OCI-LY1 (cell line): ENCODE measurements around the gene GABRG3.

Source experiments
- H2AFZ ChIP-seq: fragments of 200-600 bp; sonication (generic), shearing (Covaris generic); 2 replicates; pipeline ENCODE4 v1.6.0; 2014; ENCODE audit warnings: antibody characterized with exemption, mild to moderate bottlenecking, low read length
- H3F3A ChIP-seq: fragments of 200-600 bp; sonication (generic), shearing (Covaris generic); 2 replicates; pipeline ENCODE4 v1.6.0; 2014; ENCODE audit warnings: mild to moderate bottlenecking, antibody characterized with exemption, low read length, moderate library complexity; ENCODE audit not compliant: insufficient read depth
- H3K27ac ChIP-seq: fragments of 200-600 bp; sonication (generic); 2 replicates; pipeline ENCODE4 v1.5.1; 2014; ENCODE audit warnings: low read length, mixed run types, mild to moderate bottlenecking, low read depth; ENCODE audit not compliant: poor library complexity, severe bottlenecking
- H3K27me3 ChIP-seq: fragments of 200-600 bp; sonication (generic); 2 replicates; pipeline ENCODE4 v1.6.0; 2014; ENCODE audit warnings: antibody characterized with exemption, mild to moderate bottlenecking, low read length, moderate library complexity; ENCODE audit not compliant: insufficient read depth
- H3K36me3 ChIP-seq: fragments of 200-600 bp; sonication (generic); 2 replicates; pipeline ENCODE4 v1.6.1; 2014; ENCODE audit warnings: mild to moderate bottlenecking, antibody characterized with exemption, low read length, moderate library complexity, mixed read lengths; ENCODE audit not compliant: insufficient read depth
- H3K4me1 ChIP-seq: fragments of 200-600 bp; sonication (generic); 2 replicates; pipeline ENCODE4 v1.5.1; 2014; ENCODE audit warnings: mild to moderate bottlenecking, low read length, moderate library complexity; ENCODE audit not compliant: insufficient read depth, severe bottlenecking
- H3K4me2 ChIP-seq: fragments of 200-600 bp; sonication (generic), shearing (Covaris generic); 2 replicates; pipeline ENCODE4 v1.6.1; 2014; ENCODE audit warnings: low read length
- H3K4me3 ChIP-seq: fragments of 200-600 bp; sonication (generic); 2 replicates; pipeline ENCODE4 v1.5.1; 2014; ENCODE audit warnings: low read length, low read depth, mild to moderate bottlenecking, mixed read lengths; ENCODE audit not compliant: poor library complexity, severe bottlenecking
- H3K79me2 ChIP-seq: fragments of 200-600 bp; shearing (Covaris generic); 2 replicates; pipeline ENCODE4 v1.6.1; 2016; ENCODE audit warnings: mixed run types, low read length, mixed read lengths; ENCODE audit not compliant: insufficient read depth
- H3K9ac ChIP-seq: fragments of 200-600 bp; sonication (generic), shearing (Covaris generic); 2 replicates; pipeline ENCODE4 v1.6.1; 2014; ENCODE audit warnings: mild to moderate bottlenecking, low read length, mixed read lengths
- H3K9me2 ChIP-seq: fragments of 200-600 bp; sonication (generic), shearing (Covaris generic); 2 replicates; pipeline ENCODE4 v1.6.1; 2014; ENCODE audit warnings: low read depth, mild to moderate bottlenecking, low read length, mixed read lengths
- H3K9me3 ChIP-seq: fragments of 200-600 bp; shearing (Covaris generic); 2 replicates; pipeline ENCODE4 v1.6.1; 2014; ENCODE audit warnings: low read length, mixed read lengths
- H4K20me1 ChIP-seq: fragments of 200-600 bp; sonication (generic), shearing (Covaris generic); 2 replicates; pipeline ENCODE4 v1.6.0; 2016; ENCODE audit warnings: mild to moderate bottlenecking, low read length; ENCODE audit not compliant: insufficient read depth
- EZH2 ChIP-seq: fragments of 200-600 bp; sonication (generic), shearing (Covaris generic); IDR thresholded peaks from 2 replicates; pipeline ENCODE4 v1.8.0; 2017; ENCODE audit warnings: borderline replicate concordance, mixed run types, mild to moderate bottlenecking, antibody characterized with exemption, low read length, moderate library complexity, mixed read lengths
- TF ChIP-seq, protein P1 (sequence below): fragments of 200-600 bp; sonication (generic), shearing (Covaris generic); IDR thresholded peaks from 2 replicates; pipeline ENCODE4 v1.5.1; 2017; ENCODE audit warnings: mild to moderate bottlenecking, antibody characterized with exemption, low read length, moderate library complexity, mixed read lengths

GABRG3 gene

DNA sequence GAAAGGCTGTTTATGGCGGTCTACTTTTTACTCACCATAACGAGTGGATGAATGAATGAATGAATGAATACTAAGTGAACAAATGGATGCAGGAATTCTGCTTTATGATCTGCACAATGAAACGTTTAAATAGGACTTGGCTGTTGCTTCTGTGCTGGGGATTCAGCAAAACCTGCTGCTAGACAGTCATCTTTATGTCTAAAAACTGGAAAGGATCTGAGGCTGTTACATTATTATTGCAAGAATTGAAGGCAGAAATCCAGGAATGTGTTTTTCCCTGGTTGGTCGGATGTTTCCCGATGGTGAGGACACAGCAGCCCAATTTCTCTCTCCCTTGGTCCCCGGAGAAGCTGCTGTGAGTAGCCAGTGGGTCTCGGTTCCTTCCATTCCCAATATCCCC is 94.2 kb downstream of the GABRG3 start:
- Histone ChIP-seq H2AFZ (no peak overlapping the region), H3K4me3 (no peak overlapping the region), H3K36me3 (no peaks in the 10 kb centered on the region), H3K9me3 (no peaks in the 10 kb centered on the region), H3K4me1 (no peaks in the 10 kb centered on the region), H3K9me2 (no peaks in the 10 kb centered on the region), H3K4me2 (no peak overlapping the region), H4K20me1 (no peaks in the 10 kb centered on the region), H3K79me2 (no peaks in the 10 kb centered on the region), H3F3A (no peaks in the 10 kb centered on the region), H3K27me3 (no peaks in the 10 kb centered on the region; the same call in 1 of the 2 replicates), H3K9ac (no peak overlapping the region), H3K27ac (no peak overlapping the region)
- TF ChIP-seq EZH2, result no peak
- TF ChIP-seq, protein P1, sequence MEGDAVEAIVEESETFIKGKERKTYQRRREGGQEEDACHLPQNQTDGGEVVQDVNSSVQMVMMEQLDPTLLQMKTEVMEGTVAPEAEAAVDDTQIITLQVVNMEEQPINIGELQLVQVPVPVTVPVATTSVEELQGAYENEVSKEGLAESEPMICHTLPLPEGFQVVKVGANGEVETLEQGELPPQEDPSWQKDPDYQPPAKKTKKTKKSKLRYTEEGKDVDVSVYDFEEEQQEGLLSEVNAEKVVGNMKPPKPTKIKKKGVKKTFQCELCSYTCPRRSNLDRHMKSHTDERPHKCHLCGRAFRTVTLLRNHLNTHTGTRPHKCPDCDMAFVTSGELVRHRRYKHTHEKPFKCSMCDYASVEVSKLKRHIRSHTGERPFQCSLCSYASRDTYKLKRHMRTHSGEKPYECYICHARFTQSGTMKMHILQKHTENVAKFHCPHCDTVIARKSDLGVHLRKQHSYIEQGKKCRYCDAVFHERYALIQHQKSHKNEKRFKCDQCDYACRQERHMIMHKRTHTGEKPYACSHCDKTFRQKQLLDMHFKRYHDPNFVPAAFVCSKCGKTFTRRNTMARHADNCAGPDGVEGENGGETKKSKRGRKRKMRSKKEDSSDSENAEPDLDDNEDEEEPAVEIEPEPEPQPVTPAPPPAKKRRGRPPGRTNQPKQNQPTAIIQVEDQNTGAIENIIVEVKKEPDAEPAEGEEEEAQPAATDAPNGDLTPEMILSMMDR, result no peak

DNA sequence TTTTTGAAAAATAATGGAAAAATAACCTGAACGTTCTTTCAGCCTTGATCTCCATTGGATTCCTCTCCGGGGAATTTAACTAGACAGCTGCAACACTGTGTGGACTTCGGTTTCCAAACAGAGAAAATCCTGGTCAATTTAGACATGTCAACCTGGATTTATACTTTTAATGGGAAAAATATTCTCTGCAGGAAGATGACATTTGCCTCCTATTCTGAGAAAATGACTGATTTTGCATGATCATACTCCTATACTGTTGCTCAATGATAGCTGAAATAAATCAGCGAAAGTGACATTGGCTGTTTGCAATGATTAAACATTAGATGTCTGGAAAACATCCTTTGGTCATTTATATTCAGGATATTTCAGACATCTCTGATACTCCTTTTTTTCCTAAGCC is 94.8 kb downstream of the GABRG3 start:
- TF ChIP-seq, protein P1, result no peak
- no peak for TF ChIP-seq EZH2
- Histone ChIP-seq H3K4me3 (no peak overlapping the region), H3K27me3 (no peaks in the 10 kb centered on the region; the same call in 1 of the 2 replicates), H3K27ac (no peak overlapping the region), H3F3A (no peaks in the 10 kb centered on the region), H3K4me2 (no peak overlapping the region), H3K9ac (no peak overlapping the region), H3K36me3 (no peaks in the 10 kb centered on the region), H2AFZ (no peak overlapping the region), H4K20me1 (no peaks in the 10 kb centered on the region), H3K9me3 (no peaks in the 10 kb centered on the region), H3K9me2 (no peaks in the 10 kb centered on the region), H3K4me1 (no peaks in the 10 kb centered on the region), H3K79me2 (no peaks in the 10 kb centered on the region)

DNA sequence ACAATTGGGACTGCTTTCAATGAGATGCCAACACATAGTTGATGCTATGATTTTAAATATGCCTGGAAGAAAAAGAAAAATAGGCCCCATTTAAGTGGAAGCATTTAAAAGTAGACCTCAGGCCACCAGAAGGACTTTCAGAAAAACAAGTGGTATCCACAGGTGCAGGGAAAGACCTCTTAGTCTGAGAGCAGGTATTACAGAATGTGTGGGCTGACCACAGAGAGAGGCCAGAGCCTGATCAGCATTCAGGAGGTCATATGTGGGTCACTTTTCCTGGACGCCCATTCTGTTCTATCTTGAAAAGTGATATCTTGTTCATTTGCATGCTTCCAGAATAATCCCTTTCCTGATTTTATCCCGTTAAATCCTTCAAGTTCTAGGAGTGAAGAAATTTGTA is 95.5 kb downstream of the GABRG3 start:
- Histone ChIP-seq H3K27me3 (no peaks in the 10 kb centered on the region; the same call in 1 of the 2 replicates), H4K20me1 (no peaks in the 10 kb centered on the region), H3K79me2 (no peaks in the 10 kb centered on the region), H3K9me2 (no peaks in the 10 kb centered on the region), H3K36me3 (no peaks in the 10 kb centered on the region), H3K9ac (no peak overlapping the region), H3K9me3 (no peaks in the 10 kb centered on the region), H3K4me1 (no peaks in the 10 kb centered on the region), H3K4me2 (no peak overlapping the region), H3K4me3 (no peak overlapping the region), H3K27ac (no peak overlapping the region), H3F3A (no peaks in the 10 kb centered on the region), H2AFZ (no peak overlapping the region)
- TF ChIP-seq, protein P1, result no peak
- no peak for TF ChIP-seq EZH2
